HUDEP-2 (cell line): Measurements from ENCODE around the gene PCP2.
A peak's percentile ranks its signal among the peaks of the same experiment; 100 is the strongest.

Source experiments
- DNase-seq, 76 experiments: peaks; one replicate each; lab custom pipeline; 2025; ENCODE audit not compliant: unreplicated experiment in 76 of 76; lab: John Stamatoyannopoulos, UW

Gene PCP2

DNA sequence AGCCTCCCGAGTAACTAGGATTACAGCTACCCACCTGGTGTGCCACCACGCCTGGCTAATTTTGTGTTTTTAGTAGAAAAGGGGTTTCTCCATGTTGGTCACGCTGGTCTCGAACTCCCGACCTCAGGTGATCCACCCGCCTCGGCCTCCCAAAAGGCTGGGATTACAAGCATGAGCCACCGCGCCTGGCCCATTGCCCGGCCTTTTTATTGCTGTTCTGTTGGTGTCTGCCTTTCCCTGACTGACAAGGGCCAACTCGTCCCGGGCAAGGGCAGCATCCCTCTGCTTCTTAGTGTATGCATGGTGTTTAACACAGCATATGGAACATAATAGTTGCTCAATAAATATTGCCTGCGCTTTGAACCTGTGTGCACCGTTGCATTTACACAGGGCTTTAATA, 29.1 kb upstream of the PCP2 start:
- DNase-seq: no peak

DNA sequence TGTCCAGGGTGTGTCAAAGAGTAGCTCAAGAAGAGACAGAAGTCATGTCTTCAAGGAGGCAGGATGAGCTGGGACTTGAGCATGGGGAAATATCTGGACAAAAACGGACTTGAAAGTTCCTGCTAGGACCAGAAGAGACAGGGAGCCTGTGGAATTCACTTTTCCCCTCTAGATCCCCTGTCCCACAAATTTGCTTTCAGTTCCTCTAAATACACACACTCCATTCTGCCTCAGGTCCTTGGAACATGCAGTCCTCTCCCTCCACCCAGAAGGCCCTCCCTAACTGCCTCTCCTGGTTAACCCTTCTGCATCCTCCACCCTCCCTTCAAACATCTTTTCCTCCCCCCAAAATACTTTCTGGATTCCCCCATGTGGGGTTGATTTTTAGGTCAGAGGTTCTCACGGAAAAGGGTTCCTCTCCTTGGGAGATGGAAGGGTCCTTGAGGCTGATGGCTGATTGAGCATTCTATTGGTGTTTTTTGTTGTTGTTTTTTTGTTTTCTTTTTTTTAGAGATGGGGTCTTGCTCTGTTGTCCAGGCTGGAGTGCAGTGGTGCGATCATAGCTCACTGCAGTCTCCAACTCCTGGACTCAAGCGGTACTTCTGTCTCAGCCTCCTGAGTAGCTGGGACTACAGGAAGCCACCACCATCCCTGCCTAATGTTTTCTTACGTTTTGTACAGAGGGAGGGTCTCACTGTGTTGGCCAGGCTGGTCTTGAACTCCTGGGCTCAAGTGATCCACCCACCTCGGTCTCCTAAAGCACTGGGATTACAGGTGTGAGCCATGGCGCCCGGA, 28.4 kb upstream of the PCP2 start:
- DNase-seq: no peak

DNA sequence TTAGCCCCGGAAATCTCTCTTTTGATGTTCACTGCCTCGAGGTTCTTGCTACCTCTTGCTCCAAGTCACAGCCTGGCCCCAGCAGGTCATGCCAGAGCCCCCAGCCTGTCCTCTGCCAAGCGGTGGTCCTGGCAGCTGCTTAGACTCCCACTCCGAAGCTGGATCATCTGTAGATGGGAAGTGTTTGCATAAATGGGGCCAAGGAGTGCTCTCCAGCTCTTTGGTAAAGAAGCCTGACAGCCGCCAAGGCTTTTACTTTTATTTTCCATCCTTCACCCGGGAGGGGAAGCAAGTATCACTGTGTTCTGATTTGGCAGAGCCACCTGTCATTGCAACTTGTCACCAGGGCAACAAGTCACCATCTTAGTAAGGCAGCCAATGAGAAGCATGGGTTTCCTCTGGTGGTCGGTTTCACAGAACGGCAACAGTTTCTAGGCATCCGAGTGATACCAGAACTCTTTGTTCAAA, 24.7 kb upstream of the PCP2 start:
- DNase-seq: no peak

DNA sequence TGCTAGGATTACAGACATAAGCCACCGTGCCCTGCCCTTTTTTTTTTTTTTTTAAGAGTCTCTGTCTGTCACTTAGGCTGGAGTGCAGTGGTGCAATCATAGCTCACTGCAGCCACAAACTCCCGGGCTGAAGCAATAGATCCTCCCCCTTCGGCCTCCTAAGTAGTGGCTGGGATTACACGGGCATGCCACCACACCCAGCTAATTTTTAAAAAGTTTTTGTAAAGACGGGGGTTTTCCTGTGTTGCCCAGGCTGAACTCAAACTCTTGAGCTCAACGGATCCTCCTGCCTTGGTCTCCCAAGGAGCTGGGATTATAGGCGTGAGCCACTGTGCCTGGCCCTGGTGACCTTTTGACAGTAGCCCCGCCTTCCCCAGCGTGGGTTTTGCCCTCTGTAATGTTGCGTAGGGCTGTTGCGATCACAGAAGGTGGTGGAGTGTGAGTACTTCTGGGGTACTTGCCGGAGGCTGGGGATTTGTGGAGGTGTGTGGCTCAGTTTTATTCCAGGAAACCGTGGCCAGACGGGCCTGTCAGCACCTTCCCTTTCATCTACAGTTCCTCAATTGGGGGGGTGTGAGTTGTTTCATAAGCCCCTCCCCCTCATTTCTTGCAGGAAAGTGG, 23.7 kb upstream of the PCP2 start:
- DNase-seq: no peak

DNA sequence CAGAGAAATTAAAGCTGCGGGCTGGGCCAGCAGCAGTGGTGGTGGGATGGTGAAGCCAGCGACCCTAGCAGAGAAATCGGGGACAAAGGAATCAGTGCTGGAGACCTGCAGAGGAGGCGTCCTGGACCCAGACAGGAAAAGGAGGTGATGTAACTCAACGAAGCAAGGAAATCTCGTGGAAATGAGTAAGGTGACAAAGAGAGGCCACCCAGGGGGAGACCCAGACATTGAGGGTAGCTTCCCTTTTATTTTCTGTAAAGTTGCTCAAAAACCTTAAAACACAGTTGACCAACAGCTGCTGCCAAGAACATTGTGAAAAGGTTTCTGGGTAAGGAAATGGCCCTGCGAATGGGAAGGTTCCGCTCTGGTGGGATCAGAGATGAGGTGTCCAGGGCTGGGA, 22.1 kb upstream of the PCP2 start:
- no peak for DNase-seq

DNA sequence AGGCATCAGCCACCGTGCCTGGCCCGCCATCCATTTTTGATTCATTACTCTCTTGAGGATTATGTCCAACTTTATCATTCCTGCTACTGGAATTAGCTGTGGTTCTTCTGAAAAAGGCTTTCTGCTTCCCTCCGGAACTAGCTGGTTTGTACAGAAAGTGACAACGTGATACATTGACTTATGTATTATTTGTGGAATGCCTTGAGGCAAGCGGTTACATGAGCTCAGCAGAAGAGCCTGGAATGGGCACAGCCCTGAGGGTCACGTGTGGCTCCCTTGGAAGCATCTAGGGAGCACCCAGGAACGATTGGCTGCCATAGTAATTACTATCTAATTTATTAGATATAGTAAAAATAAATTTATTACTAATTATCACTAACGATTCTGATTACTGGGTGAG, 20.9 kb upstream of the PCP2 start:
- no peak for DNase-seq

DNA sequence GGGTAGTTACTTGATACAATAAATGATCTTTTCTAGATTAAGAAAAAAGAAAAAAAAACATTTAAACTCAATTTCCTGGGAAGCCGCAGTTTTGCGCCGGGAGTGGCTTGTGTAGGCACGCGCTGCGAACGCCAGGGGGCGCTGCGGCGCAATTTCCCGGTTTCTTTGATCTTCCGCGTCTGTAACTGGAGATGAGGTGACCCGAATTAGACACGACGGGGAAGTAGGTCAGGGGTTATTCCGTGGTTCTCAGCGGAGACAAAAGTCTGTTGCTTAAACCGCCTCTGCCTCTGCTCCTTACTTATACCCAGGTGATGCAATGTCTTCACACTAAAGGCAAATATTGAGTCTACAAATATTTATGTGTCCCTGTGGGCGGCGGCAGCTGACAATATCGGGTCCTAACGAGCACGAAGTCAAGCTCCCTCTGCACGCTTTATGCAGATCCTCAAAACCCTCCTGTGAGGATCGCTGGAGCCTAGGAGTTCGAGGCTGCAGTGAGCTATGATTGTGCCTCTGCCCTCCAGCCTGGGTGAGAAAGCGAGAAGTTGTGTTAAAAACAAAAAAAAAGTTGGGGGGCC, 18.6 kb upstream of the PCP2 start:
- DNase-seq: peak in 72 of 76 experiments; percentile 21 to 90 (median 74)

DNA sequence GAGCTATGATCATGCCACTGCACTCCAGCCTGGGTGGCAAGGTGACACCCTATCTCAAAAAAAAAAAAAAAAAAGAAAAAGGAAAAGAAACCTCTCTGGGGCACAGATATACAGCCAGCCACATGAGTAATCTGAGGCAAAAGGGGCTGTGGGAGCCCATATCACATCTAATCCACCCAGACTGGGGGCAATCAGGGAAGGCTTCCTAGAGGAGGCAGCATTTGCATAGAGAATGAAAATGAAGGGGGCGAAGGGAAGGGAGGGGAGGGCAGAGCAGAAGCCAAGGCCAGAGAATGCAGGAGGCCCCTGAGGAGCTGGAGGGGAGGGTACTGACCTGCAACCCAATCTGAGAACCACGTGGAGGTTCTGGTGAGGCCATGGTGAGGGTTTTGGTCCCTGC, 16.6 kb upstream of the PCP2 start:
- no peak for DNase-seq

DNA sequence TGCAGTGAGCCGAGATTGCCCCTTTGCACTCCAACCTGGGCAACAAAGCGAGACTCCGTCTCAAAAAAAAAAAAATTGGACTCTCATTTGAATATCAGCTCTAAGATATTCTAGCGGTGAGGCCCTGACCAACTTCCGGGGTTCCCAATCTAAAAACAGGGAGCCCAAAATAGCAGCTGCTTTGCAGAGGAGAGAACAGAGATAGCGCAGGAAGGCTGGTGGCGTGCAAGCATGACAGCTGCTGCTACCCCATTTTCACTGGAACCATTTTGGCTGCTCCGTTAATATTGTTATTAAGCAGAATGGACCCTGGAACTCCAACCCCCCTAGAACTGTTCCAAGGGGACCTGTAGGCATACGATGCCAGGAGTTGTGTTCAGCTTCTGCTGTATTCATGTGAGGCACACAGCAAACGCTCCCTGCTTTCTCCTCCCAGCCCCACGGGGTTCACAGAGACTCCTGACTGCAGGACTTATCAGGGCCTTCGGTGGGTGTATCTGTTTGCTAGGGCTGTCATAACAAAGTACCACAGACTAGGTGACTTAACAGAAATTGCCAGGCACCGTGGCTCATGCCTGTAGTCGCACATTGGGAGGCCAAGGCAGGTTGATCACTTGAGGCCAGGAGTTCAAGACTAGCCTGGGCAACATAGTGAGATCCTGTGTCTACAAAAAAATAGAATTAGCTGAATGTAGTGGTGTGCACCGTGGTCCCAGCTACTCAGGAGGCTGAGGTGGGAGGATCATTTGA, 14.9 kb upstream of the PCP2 start:
- DNase-seq: no peak

DNA sequence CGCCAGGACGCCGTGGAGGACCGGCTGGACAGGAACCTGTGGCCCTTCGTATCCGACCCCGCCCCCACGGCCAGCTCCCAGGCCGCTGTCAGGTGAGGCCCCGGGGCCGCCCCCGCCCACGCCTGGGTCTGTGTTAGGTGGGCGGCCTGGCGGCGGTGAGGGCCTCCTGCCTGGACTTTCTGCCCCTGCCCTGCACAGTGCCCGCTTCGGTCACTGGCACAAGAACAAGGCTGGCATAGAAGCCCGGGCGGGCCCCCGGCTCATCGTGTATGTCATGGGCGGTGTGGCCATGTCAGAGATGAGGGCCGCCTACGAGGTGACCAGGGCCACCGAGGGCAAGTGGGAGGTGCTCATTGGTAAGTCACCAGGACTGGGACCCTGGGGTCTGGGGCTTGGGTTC, 13.6 kb upstream of the PCP2 start:
- no peak for DNase-seq

DNA sequence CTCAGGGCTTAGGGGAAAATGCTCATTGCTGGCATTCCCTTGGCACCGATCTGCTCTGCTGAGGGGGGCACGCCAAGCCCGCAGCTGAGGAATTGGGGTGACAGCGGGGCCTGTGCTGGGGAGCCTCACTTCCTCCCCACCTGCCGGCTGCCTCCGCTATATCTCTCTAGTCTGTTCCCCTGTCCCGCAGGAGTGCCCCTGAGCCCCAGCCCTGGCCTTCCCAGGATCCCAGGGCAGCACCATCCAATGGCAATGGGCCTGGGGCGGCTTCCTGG, 12.8 kb upstream of the PCP2 start:
- no peak for DNase-seq

DNA sequence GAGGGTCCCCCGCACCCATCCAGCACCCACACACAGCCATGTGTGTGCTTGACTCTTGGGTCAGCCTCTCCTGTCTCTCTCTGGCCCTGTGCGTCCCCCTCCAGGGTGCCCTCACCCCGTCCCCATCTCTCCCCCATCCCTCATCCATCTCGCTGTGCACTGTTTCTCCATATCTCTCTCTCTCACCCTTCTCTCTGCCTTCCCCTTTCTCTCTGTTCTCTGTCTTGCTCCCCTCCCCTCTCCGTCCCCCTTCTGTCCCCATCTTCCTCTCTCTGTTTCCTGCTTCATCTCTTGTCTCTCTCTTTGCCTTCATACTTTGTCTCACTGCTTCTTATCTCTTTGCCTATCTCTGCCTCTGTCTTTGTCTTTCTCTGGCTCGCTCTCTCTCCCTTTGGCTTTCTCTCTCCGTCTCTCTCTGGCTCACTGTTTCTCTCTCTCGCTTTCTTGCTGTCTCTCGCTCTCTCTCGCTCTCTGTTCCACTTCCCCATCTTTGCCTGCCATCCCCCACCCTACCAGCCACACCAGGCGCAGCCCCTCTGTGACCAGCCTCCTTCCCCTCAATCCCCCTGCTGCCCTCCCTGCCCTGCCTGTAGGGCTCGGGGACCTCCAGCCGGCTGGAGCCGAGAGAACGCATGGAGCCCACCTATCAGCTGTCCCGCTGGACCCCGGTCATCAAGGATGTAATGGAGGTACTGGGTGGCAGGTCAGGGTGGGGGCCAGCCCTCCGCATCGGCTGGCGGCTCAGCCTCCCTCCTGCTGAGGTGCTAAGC, 12.3 kb upstream of the PCP2 start:
- no peak for DNase-seq

DNA sequence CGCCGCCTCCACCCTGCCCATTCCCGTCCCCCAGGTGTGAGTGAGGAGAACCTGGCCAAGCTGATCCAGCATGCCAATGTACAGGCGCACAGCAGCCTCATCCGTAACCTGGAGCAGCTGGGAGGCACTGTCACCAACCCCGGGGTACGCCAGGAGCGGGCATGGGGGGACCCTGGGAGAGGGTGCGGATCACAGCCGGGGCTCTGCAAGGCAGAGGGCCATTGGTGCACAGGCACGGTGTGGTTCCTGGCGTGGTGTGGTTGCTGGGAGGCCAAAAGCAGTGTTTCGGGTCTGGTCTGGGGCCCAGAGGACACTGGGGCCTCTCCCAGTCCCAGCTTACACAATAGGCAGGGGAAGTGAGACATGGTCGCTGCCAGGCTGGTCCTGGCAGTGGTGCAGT, 11.6 kb upstream of the PCP2 start:
- no peak for DNase-seq

DNA sequence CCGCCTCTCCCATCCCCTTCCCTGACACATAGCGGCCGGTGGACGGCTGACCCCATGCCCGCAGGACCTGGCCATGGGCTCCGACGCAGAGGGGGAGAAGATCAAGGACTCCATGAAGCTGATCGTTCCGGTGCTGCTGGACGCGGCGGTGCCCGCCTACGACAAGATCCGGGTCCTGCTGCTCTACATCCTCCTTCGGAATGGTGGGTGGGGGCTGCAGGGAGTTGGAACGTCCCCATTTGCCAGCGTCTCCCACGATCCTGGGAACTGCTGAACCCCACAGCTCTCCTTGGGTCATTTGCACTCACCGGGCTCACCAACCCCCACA, 11.0 kb upstream of the PCP2 start:
- no peak for DNase-seq

DNA sequence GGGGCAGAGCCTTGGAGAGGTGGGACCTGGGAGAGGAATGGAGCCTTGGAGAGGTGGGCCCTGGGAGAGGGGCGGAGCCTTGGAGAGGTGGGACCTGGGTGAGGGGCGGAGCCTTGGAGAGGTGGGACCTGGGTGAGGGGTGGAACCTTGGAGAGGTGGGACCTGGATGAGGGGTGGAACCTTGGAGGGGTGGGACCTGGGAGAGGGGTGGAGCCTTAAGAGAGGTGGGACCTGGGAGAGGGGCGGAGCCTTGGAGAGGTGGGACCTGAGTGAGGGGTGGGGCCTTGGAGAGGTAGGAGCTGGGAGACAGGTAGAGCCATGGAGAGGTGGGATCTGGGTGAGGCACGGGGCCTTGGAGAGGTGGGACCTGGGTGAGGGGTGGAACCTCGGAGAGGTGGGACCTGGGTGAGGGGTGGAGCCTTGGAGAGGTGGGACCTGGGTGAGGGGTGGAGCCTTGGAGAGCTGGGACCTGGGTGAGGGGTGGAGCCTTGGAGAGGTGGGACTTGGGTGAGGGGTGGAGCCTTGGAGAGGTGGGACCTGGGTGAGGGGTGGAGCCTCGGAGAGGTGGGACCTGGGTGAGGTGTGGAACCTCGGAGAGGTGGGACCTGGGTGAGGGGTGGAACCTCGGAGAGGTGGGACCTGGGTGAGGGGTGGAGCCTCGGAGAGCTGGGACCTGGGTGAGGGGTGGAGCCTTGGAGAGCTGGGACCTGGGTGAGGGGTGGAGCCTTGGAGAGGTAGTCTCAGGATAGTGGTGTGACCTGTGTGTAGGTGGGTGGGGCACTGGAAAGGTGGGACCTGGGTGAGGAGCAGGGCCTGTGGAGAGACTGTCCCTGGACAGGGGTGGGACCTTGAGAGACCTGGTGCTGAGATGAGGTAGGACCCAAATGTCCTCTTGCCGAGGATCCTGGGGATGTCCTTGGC, 10.4 kb upstream of the PCP2 start:
- DNase-seq: peak in 52 of 76 experiments; percentile 13 to 75 (median 46)

DNA sequence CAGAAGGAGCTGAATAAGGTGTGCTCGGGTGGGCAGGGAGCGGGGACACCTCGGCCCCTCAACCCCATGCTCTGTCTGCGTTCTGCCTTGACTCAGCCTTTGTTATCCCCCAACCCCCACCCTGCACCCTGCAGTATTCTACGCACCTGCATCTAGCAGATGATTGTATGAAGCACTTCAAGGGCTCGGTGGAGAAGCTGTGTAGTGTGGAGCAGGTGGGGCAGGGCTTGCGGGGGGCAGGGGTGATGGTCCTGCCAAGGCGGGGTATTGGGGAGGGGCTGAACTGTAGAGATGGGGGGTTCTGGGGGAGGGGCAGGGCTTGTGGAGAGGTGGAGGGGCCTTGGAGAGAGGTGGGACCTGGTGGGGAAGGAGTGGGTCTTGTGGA, 9.5 kb upstream of the PCP2 start:
- DNase-seq: no peak

DNA sequence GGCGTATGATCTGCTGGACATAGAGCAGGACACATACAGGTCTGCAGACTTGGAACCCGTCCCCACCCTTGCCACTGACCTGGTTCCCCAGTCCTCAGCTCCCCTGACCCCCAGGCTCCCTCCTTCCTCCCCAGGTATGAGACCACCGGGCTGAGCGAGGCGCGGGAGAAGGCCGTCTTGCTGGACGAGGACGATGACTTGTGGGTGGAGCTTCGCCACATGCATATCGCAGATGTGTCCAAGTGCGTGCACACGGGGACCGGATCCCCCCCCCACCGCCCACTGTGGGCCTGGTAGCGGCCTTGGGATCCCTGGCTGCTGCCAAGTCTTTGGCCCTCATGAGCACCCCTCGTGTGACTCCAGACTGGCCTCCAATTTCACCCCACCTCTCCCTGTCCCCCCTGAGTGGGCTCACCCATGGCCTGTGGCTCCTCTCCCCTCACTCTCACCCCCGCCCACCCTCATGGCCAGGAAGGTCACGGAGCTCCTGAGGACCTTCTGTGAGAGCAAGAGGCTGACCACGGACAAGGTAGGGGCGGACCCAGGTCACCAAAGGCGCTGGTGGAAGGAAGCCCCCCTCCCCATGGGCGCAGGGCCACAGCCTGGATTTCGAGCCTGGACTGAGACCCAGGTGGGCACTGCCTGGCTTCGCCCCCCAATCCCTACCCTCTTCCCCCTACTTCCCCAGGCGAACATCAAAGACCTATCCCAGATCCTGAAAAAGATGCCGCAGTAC, 8.9 kb upstream of the PCP2 start:
- DNase-seq: no peak

DNA sequence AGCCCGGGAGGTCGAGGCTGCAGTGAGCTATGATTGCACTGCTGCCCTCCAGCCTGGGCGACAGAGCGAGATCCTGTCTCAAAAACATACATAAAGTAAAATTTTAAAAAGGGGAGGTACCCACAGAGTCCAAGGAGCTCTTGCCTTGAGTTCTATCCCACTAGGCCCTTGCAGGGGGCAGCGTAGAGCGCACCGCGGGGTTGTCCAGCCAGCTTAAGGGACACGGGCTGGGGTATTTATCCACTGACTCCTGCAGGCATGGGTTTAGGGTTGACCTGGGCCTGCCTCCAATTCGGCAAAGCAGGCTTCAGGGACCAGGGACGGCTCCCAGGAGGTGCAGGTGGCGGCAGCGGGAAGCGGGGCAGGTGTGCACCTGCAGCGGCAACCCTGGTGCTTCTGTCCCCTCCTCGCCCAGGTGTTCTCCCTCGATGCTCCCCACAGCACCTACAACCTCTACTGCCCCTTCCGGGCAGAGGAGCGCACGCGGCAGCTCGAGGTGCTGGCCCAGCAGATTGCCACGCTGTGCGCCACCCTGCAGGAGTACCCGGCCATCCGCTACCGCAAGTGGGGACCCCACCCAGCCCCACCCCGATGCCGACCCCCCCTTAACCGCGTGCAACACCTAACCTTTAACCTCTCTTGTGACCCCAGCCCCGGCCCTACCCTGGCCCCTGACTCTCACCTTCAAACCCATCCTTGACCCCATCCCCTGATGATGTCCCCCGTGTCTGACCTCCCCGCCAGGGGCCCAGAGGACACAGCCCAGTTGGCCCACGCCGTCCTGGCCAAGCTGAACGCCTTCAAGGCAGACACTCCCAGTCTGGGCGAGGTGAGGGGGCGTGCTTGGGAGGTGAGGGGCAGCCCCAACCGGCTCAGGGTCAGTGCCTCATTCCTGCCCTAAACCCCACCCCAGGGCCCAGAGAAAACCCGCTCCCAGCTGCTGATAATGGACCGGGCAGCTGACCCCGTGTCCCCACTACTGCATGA, 8.1 kb upstream of the PCP2 start:
- DNase-seq: peak in 3 of 76 experiments; percentile 15 to 39 (median 17)
